ENCODE data around the gene CPLANE1.
"Not testable (repeated sequence)": the region's sequence is repeated elsewhere in the genome, so short reads cannot be mapped to it uniquely, and the experiment has no call there.

CPLANE1 gene

DNA sequence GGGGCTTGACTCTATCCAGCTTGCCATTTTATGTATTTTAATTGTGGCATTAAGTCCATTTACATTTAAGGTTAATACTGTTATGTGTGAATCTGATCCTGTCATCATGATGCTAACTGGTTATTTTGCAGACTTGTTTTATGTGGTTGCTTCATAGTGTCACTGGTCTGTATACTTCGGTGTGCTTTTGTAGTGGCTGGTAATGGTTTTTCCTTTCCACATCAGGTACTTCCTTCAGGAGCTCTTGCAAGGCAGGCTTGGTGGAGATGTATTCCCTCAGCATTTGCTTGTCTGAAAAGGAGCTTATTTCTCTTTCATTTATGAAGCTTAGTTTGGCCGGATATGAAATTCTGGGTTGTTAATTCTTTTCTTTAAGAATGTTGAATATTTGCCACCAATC lies 145.9 kb downstream of the CPLANE1 start:
- H3K27me3 ChIP-seq (ENCODE audit: control insufficient read depth, insufficient read depth, low read length) = no peaks in the 10 kb centered on the region
- TF ChIP-seq, protein P1, sequence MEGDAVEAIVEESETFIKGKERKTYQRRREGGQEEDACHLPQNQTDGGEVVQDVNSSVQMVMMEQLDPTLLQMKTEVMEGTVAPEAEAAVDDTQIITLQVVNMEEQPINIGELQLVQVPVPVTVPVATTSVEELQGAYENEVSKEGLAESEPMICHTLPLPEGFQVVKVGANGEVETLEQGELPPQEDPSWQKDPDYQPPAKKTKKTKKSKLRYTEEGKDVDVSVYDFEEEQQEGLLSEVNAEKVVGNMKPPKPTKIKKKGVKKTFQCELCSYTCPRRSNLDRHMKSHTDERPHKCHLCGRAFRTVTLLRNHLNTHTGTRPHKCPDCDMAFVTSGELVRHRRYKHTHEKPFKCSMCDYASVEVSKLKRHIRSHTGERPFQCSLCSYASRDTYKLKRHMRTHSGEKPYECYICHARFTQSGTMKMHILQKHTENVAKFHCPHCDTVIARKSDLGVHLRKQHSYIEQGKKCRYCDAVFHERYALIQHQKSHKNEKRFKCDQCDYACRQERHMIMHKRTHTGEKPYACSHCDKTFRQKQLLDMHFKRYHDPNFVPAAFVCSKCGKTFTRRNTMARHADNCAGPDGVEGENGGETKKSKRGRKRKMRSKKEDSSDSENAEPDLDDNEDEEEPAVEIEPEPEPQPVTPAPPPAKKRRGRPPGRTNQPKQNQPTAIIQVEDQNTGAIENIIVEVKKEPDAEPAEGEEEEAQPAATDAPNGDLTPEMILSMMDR (IDR thresholded peaks at IDR 0.05) = no peak
- H3K4me3 ChIP-seq (ENCODE audit: low read depth, low read length) = no peak overlapping the region
- no peak overlapping the region for H2AFZ ChIP-seq
- no peak overlapping the region for H3K4me2 ChIP-seq (ENCODE audit: low read length)
- no peaks in the 10 kb centered on the region for H3K4me1 ChIP-seq
- no peak overlapping the region for H3K9ac ChIP-seq
- no peaks in the 10 kb centered on the region for H3K9me3 ChIP-seq (ENCODE audit: control insufficient read depth, low read length)
- H3K79me2 ChIP-seq = no peaks in the 10 kb centered on the region
- no peaks in the 10 kb centered on the region for H3K36me3 ChIP-seq (ENCODE audit: control insufficient read depth, insufficient read depth, low read length)
- no peak overlapping the region for H3K27ac ChIP-seq

DNA sequence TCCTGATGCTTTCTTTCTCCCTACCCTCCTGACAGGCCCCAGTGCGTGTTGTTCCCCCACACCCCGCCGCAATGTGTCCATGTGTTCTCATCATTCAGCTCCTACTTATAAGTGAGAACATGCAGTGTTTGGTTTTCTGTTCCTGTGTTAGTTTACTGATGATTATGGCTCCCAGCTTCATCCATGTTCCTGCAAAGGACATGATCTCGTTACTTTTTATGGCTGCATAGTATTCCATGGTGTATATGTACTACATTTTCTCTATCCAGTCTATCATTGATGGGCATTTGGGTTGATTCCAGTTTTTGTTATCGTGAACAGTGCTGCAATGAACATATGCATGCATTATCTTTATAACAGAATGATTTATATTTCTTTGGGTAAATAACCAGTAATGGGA lies 149.9 kb downstream of the CPLANE1 start:
- H3K9ac ChIP-seq; H3K36me3 ChIP-seq (ENCODE audit: control insufficient read depth, insufficient read depth, low read length); H3K4me3 ChIP-seq (ENCODE audit: low read depth, low read length); H3K4me1 ChIP-seq; H3K9me3 ChIP-seq (ENCODE audit: control insufficient read depth, low read length); H2AFZ ChIP-seq; H3K27me3 ChIP-seq (ENCODE audit: control insufficient read depth, insufficient read depth, low read length); H3K79me2 ChIP-seq; H3K4me2 ChIP-seq (ENCODE audit: low read length); H3K27ac ChIP-seq: not testable (repeated sequence)

DNA sequence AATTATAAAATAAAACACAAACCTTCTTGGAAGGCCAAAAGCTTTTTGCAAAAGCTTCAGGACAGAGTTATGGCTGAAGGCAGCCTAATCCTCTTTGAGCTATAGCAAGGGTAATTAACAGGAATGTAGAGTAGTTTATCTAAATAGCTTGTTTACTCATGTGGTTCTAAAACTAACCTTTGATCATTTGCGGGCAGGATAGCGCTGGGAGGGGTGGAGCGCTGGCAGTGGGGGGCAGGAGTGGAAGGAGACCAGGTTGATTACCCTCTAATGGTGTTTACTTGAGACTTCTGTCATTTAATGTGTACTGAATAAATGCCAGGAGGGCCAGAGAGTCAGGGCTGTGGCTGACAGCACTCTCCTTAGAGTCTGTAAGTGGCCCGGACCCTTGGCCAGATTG lies 155.4 kb downstream of the CPLANE1 start:
- H3K4me2 ChIP-seq (ENCODE audit: low read length); H3K9me3 ChIP-seq (ENCODE audit: control insufficient read depth, low read length); H2AFZ ChIP-seq; H3K27ac ChIP-seq; H3K9ac ChIP-seq; H3K36me3 ChIP-seq (ENCODE audit: control insufficient read depth, insufficient read depth, low read length); H3K4me1 ChIP-seq; H3K27me3 ChIP-seq (ENCODE audit: control insufficient read depth, insufficient read depth, low read length); H3K4me3 ChIP-seq (ENCODE audit: low read depth, low read length); H3K79me2 ChIP-seq: not testable (repeated sequence)

DNA sequence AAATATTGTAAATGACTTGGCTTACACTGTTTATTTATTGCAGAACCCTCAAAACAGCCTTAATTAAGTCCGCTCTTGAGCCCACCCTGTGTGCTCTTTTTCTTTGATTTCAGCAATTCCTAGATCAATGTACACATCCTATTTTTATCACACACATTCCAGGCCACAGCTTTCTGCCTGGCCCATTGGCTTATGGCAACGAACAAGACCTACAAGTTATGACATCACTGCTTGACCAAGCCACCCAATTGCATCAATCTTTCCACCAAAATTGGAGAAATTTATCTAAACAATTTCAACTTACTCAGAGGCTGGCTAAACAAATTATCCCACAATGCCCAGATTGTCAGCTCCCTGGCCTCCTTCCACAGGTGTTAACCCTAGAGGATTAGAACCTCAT lies 158.4 kb downstream of the CPLANE1 start:
- Histone ChIP-seq H3K27ac (no peak overlapping the region), H3K27me3 (ENCODE audit: control insufficient read depth, insufficient read depth, low read length) (no peaks in the 10 kb centered on the region), H3K36me3 (ENCODE audit: control insufficient read depth, insufficient read depth, low read length) (no peaks in the 10 kb centered on the region), H3K9ac (no peak overlapping the region), H3K4me1 (no peaks in the 10 kb centered on the region), H3K4me3 (ENCODE audit: low read depth, low read length) (no peak overlapping the region), H3K9me3 (ENCODE audit: control insufficient read depth, low read length) (no peaks in the 10 kb centered on the region), H3K79me2 (no peaks in the 10 kb centered on the region), H2AFZ (no peak overlapping the region), H3K4me2 (ENCODE audit: low read length) (no peak overlapping the region)
- TF ChIP-seq, protein P1 (IDR thresholded peaks at IDR 0.05) = no peak

DNA sequence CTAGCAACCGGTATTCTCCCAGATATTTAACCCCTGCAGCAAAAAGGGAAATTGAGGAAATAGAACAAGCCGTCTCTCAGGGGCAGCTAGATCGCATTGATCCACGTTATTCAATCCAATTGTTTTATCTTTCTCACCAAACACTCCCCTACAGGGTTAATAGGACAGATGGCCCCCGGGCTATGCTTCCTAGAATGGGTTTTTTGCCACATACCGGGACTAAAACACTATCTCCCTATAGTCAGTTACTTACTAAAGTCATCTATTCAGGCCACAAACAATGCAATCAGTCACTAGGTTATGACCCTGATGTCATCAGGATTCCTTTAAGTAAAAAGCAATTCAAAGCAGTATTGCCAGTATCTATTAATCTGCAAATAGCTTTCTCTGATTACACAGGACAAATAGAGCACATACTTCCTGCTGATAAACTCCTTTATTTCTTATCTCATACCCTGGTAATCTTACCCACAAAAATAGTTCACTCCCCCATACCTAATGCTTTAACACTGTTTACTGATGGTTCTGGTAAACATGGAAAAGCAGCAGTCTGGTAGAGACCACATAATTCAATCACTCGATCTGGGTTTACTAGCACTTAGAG lies 159.0 kb downstream of the CPLANE1 start:
- no peaks in the 10 kb centered on the region for H3K79me2 ChIP-seq
- no peak overlapping the region for H3K4me2 ChIP-seq (ENCODE audit: low read length)
- H3K27me3 ChIP-seq (ENCODE audit: control insufficient read depth, insufficient read depth, low read length) = no peaks in the 10 kb centered on the region
- no peak overlapping the region for H3K27ac ChIP-seq
- no peaks in the 10 kb centered on the region for H3K4me1 ChIP-seq
- H2AFZ ChIP-seq = no peak overlapping the region
- no peaks in the 10 kb centered on the region for H3K9me3 ChIP-seq (ENCODE audit: control insufficient read depth, low read length)
- no peaks in the 10 kb centered on the region for H3K36me3 ChIP-seq (ENCODE audit: control insufficient read depth, insufficient read depth, low read length)
- TF ChIP-seq, protein P1 (IDR thresholded peaks at IDR 0.05) = no peak
- no peak overlapping the region for H3K4me3 ChIP-seq (ENCODE audit: low read depth, low read length)
- H3K9ac ChIP-seq = no peak overlapping the region

DNA sequence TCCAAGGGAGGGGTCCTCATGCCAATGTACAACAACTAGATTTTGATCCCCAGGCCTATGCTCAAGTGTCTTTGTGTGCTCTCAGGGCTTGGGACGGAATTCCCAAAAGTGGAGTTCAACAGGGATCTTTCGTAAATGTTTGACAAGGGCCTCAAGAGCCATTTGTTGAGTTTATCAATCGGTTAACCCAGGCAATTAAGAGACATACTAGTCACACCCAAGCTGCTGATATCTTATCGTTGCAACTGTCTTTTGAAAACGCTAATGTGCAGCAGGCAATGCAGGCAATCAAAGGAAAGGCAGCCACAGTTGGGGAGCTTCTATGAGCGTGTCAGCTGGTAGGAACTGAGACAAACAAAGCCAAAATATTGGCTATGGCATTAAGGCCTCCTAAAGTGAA lies 161.2 kb downstream of the CPLANE1 start:
- Histone ChIP-seq H3K4me3 (ENCODE audit: low read depth, low read length) (no peak overlapping the region), H3K4me1 (no peaks in the 10 kb centered on the region), H3K79me2 (no peaks in the 10 kb centered on the region), H3K9ac (no peak overlapping the region), H2AFZ (no peak overlapping the region), H3K27ac (no peak overlapping the region), H3K4me2 (ENCODE audit: low read length) (no peak overlapping the region), H3K36me3 (ENCODE audit: control insufficient read depth, insufficient read depth, low read length) (no peaks in the 10 kb centered on the region), H3K27me3 (ENCODE audit: control insufficient read depth, insufficient read depth, low read length) (no peaks in the 10 kb centered on the region), H3K9me3 (ENCODE audit: control insufficient read depth, low read length) (no peaks in the 10 kb centered on the region)
- TF ChIP-seq, protein P1 (IDR thresholded peaks at IDR 0.05) = no peak
